ENCODE data around the gene TSPAN15. TPM values are rescaled to one million over a fixed set of nuclear protein-coding genes. Genes with fewer than 3 reads are reported as not detected.

Gene TSPAN15
- total and polyA plus RNA-seq, 2 donors (not counting 1 experiment from before 2014, with no cell fraction given): 0.56 to 2.6 TPM

DNA sequence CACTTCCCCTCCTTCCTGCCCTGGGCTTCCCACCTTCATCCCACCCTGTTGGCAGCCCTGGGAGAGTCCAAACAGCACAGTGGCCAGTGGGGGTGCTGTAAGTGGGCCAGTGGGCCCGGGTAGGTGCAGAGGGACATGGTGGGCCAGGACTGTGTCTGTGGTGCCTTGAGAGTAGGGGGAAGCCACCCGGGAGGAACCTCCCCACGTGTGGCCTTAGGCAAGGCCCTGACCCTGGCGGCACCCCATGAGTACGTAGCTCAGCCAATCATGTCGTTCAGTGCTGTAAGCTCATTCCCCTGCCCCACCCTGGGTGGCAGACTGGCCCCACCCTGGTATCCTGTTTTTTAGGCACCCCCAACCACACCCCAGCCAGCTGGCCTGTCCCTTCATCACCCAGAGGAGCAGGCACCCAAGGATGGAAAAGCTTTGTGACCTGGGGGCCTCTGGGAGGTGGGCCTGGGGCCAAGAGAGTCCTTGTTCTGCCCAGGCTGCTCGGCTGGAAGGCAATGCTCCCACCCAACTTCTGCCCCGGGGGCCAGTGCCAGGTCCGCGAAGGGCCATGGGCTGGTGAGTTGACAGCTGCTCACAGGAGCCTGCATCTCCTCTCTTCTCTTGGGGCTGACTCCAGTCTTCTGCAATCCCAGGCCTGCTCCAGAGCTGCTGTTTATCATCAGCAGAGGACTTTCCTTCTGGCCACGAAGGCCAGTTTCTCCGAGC is 41.6 kb downstream of the TSPAN15 start:
- Histone ChIP-seq H4K20me1 (ENCODE audit: control insufficient read depth, extremely low read depth, insufficient read depth, low read length) (no peaks in the 10 kb centered on the region), H3K9ac (ENCODE audit: insufficient read depth, low read length) (no peak overlapping the region), H3K79me2 (ENCODE audit: control insufficient read depth, insufficient read depth, low read length) (no peaks in the 10 kb centered on the region), H2AFZ (ENCODE audit: low read length) (no peak overlapping the region), H3K27me3 (ENCODE audit: control insufficient read depth, insufficient read depth, low read length) (peaks cover 5% of the 10 kb centered on the region), H3K36me3 (ENCODE audit: control insufficient read depth, insufficient read depth, low read length) (no peaks in the 10 kb centered on the region), H3K27ac (ENCODE audit: insufficient read depth, low read length) (no peak overlapping the region), H3K4me1 (ENCODE audit: control insufficient read depth, extremely low read depth, insufficient read depth, low read length) (no peaks in the 10 kb centered on the region), H3K4me2 (ENCODE audit: extremely low read depth, insufficient read depth, low read length) (no peak overlapping the region), H3K4me3 (replicated peaks in 1 of 4; ENCODE audit: control extremely low read depth in 1 of 4, insufficient read depth in 1 of 4, low read depth in 3 of 4, low read length in 4 of 4) (no peak overlapping the region), H3K9me3 (ENCODE audit: control insufficient read depth, insufficient read depth, low read depth, low read length) (no peaks in the 10 kb centered on the region)
- TF ChIP-seq, protein P1, sequence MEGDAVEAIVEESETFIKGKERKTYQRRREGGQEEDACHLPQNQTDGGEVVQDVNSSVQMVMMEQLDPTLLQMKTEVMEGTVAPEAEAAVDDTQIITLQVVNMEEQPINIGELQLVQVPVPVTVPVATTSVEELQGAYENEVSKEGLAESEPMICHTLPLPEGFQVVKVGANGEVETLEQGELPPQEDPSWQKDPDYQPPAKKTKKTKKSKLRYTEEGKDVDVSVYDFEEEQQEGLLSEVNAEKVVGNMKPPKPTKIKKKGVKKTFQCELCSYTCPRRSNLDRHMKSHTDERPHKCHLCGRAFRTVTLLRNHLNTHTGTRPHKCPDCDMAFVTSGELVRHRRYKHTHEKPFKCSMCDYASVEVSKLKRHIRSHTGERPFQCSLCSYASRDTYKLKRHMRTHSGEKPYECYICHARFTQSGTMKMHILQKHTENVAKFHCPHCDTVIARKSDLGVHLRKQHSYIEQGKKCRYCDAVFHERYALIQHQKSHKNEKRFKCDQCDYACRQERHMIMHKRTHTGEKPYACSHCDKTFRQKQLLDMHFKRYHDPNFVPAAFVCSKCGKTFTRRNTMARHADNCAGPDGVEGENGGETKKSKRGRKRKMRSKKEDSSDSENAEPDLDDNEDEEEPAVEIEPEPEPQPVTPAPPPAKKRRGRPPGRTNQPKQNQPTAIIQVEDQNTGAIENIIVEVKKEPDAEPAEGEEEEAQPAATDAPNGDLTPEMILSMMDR (conservative IDR thresholded peaks at IDR 0.05 in 1 of 2, IDR thresholded peaks at IDR 0.05 in 1 of 2; ENCODE audit: low read depth in 1 of 2, low read length in 2 of 2): no peak
- TF ChIP-seq EZH2 (IDR thresholded peaks at IDR 0.05; ENCODE audit: low read length, missing control alignments): no peak
- DNase-seq (ENCODE audit: low read depth in 2 of 2): no peak

DNA sequence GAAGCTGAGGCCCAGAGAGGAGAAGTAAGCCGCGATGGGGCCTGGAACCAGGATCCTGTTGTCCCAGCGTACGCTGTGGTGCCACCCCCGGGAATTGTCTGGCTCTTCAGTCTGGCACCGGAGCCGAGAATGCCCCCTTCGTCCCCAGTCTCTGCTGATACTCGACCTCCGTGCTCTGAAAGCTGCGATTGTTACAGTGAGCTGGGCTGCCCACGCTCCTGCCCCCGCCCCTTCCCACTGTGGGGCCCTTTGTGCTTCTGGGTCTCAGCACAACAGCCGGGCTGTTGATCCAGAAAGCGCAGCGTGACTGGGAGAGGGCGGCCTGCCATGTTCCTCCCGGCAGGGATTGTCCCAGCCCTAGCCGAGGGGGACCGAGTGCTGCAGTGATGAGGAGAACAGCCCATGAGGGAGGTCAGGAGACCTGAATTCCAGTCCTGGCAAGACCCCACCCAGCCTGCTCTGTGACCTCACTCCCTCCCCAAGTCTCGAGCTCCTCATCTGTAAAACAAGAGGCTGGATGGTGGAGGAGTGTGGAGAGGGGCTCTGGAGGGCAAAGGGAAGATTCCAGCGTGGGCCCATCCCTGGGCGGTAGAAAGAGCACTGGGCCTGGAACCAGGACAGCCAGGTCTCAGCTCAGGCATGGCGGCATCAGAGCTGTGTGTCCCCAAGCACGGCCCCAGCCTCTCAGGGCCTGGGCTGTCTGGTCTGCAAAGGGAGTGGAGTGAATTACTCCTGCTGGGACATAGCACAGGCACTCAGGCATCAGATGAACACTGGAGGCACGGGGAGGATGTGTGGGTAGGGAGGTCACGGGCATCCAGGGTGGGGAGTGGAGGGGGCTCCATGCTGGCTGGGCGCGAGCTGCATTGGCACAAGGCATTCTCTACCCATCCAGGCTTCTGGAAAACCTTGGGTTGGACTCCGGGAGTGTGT is 43.6 kb downstream of the TSPAN15 start:
- TF ChIP-seq, protein P1 (conservative IDR thresholded peaks at IDR 0.05 in 1 of 2, IDR thresholded peaks at IDR 0.05 in 1 of 2; ENCODE audit: low read depth in 1 of 2, low read length in 2 of 2): no peak
- TF ChIP-seq EZH2 (IDR thresholded peaks at IDR 0.05; ENCODE audit: low read length, missing control alignments): no peak
- Histone ChIP-seq H4K20me1 (ENCODE audit: control insufficient read depth, extremely low read depth, insufficient read depth, low read length) (no peaks in the 10 kb centered on the region), H3K27me3 (ENCODE audit: control insufficient read depth, insufficient read depth, low read length) (peaks cover 5% of the 10 kb centered on the region), H3K4me2 (ENCODE audit: extremely low read depth, insufficient read depth, low read length) (no peak overlapping the region), H3K4me1 (ENCODE audit: control insufficient read depth, extremely low read depth, insufficient read depth, low read length) (no peaks in the 10 kb centered on the region), H3K4me3 (replicated peaks in 1 of 4; ENCODE audit: control extremely low read depth in 1 of 4, insufficient read depth in 1 of 4, low read depth in 3 of 4, low read length in 4 of 4) (no peak overlapping the region), H3K9me3 (ENCODE audit: control insufficient read depth, insufficient read depth, low read depth, low read length) (no peaks in the 10 kb centered on the region), H3K9ac (ENCODE audit: insufficient read depth, low read length) (no peak overlapping the region), H2AFZ (ENCODE audit: low read length) (no peak overlapping the region), H3K36me3 (ENCODE audit: control insufficient read depth, insufficient read depth, low read length) (no peaks in the 10 kb centered on the region), H3K27ac (ENCODE audit: insufficient read depth, low read length) (no peak overlapping the region), H3K79me2 (ENCODE audit: control insufficient read depth, insufficient read depth, low read length) (no peaks in the 10 kb centered on the region)
- DNase-seq (ENCODE audit: low read depth in 2 of 2): no peak

DNA sequence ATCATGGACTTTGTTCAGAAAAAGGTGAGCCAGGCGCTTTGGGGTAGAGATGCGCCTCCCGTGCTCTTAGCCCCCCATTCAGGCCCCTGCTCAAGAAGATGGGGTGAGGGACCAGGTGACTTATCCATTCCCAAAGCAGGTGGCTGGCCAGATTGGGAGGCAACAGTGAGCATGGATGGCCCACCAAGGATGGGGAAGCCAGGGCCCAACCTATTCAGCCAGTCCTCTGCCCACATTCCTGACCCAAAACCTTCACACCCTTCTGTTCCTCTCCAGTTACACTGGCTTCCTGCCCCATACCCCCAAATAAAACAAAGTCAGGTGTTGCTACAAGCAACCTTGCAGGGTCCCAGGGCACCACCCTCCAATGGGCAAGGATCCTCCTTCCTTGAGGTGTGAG is 44.4 kb downstream of the TSPAN15 start:
- H3K4me3 ChIP-seq (replicated peaks in 1 of 4; ENCODE audit: control extremely low read depth in 1 of 4, insufficient read depth in 1 of 4, low read depth in 3 of 4, low read length in 4 of 4): no peak overlapping the region
- no peak for DNase-seq (ENCODE audit: low read depth in 2 of 2)
- H3K4me2 ChIP-seq (ENCODE audit: extremely low read depth, insufficient read depth, low read length): no peak overlapping the region
- no peaks in the 10 kb centered on the region for H3K36me3 ChIP-seq (ENCODE audit: control insufficient read depth, insufficient read depth, low read length)
- no peaks in the 10 kb centered on the region for H3K79me2 ChIP-seq (ENCODE audit: control insufficient read depth, insufficient read depth, low read length)
- no peaks in the 10 kb centered on the region for H3K9me3 ChIP-seq (ENCODE audit: control insufficient read depth, insufficient read depth, low read depth, low read length)
- no peaks in the 10 kb centered on the region for H3K4me1 ChIP-seq (ENCODE audit: control insufficient read depth, extremely low read depth, insufficient read depth, low read length)
- H4K20me1 ChIP-seq (ENCODE audit: control insufficient read depth, extremely low read depth, insufficient read depth, low read length): no peaks in the 10 kb centered on the region
- TF ChIP-seq EZH2 (IDR thresholded peaks at IDR 0.05; ENCODE audit: low read length, missing control alignments): no peak
- TF ChIP-seq, protein P1 (conservative IDR thresholded peaks at IDR 0.05 in 1 of 2, IDR thresholded peaks at IDR 0.05 in 1 of 2; ENCODE audit: low read depth in 1 of 2, low read length in 2 of 2): no peak
- no peak overlapping the region for H2AFZ ChIP-seq (ENCODE audit: low read length)
- H3K27ac ChIP-seq (ENCODE audit: insufficient read depth, low read length): no peak overlapping the region
- H3K27me3 ChIP-seq (ENCODE audit: control insufficient read depth, insufficient read depth, low read length): peaks cover 5% of the 10 kb centered on the region
- no peak overlapping the region for H3K9ac ChIP-seq (ENCODE audit: insufficient read depth, low read length)
